Central memory CD8-positive, alpha-beta T cell (primary cell): Measurements from ENCODE around the gene CNKSR3.

Experiments
- ATAC-seq: fragments of 150-1000 bp; cut with Tn5 transposase; replicated peaks from 2 replicates; pipeline ENCODE4 v1.10.0; 2022; ENCODE audit warnings: mild to moderate bottlenecking, moderate FRiP score, moderate number of reproducible peaks; ENCODE audit not compliant: poor library complexity, severe bottlenecking; ENCODE audit errors: extremely low read depth
- DNase-seq, 2 donors: peaks; one replicate each; pipeline ENCODE4 v3.0.0; 2021; ENCODE audit warnings: low spot score in 2 of 2
- H3K27ac Mint-ChIP-seq: one replicate; pipeline ENCODE4 v1.8.0; 2022; ENCODE audit warnings: low read depth, mild to moderate bottlenecking, moderate library complexity, mixed read lengths
- H3K27me3 Mint-ChIP-seq: one replicate; pipeline ENCODE4 v1.8.0; 2022; ENCODE audit warnings: mixed read lengths
- H3K36me3 Mint-ChIP-seq: one replicate; pipeline ENCODE4 v1.8.0; 2022; ENCODE audit warnings: mild to moderate bottlenecking, moderate library complexity, mixed read lengths; ENCODE audit not compliant: insufficient read depth
- H3K4me1 Mint-ChIP-seq: one replicate; pipeline ENCODE4 v1.8.0; 2022; ENCODE audit warnings: mixed read lengths
- H3K4me3 Mint-ChIP-seq: one replicate; pipeline ENCODE4 v1.8.0; 2022; ENCODE audit warnings: mild to moderate bottlenecking, moderate library complexity, mixed read lengths
- H3K9me3 Mint-ChIP-seq: one replicate; pipeline ENCODE4 v1.8.0; 2022; ENCODE audit warnings: mixed read lengths

The CNKSR3 gene

DNA sequence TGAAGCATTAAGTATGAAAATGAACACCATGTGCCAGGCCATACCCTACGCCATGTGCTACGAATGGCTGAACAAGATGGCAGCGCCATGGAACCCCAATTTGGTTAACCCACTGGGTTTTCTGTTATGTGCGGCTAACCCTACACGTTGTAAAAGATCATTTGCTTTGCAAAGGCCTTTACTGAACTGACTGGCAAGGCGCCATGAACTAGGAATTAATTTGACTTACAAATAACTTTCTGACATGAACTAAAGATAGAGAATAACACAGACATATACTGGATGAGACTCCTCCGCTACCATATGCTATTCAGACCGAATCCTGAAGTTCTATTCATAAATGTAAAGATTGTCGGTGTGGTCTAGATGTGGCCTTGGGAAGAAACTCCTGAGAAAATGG is 3.9 kb downstream of the CNKSR3 start:
- H3K36me3 Mint-ChIP-seq = no peaks in the 10 kb centered on the region
- no peaks in the 10 kb centered on the region for H3K9me3 Mint-ChIP-seq
- H3K4me3 Mint-ChIP-seq = no peak overlapping the region
- H3K4me1 Mint-ChIP-seq = peaks cover 2% of the 10 kb centered on the region
- no peak for ATAC-seq
- H3K27ac Mint-ChIP-seq = no peak overlapping the region
- H3K27me3 Mint-ChIP-seq = peaks cover 61% of the 10 kb centered on the region
- DNase-seq = no peak

DNA sequence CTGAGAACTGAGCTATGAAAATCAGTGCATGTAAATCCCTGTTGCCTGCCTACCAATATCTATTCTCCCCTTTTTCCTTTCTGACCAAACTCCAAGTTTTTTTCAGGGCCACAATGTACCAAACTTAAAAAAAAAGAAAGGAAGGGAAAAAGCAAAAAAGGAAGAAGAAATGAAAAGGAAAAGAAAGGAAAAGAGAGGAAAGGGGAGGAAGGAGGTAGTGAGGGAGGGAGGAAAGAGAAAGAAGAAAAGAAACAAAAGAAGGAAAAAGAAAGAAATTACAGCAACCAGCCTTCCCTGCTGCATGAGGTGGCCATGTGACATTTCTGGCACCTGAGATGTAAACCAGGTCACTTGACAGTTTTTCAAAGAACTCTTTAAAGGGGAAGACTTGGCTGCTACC is 4.4 kb downstream of the CNKSR3 start:
- no peaks in the 10 kb centered on the region for H3K36me3 Mint-ChIP-seq
- peaks cover 56% of the 10 kb centered on the region for H3K27me3 Mint-ChIP-seq
- H3K4me3 Mint-ChIP-seq = no peak overlapping the region
- H3K4me1 Mint-ChIP-seq = peaks cover 6% of the 10 kb centered on the region
- no peaks in the 10 kb centered on the region for H3K9me3 Mint-ChIP-seq
- no peak overlapping the region for H3K27ac Mint-ChIP-seq
- ATAC-seq (no peak), DNase-seq (no peak)

DNA sequence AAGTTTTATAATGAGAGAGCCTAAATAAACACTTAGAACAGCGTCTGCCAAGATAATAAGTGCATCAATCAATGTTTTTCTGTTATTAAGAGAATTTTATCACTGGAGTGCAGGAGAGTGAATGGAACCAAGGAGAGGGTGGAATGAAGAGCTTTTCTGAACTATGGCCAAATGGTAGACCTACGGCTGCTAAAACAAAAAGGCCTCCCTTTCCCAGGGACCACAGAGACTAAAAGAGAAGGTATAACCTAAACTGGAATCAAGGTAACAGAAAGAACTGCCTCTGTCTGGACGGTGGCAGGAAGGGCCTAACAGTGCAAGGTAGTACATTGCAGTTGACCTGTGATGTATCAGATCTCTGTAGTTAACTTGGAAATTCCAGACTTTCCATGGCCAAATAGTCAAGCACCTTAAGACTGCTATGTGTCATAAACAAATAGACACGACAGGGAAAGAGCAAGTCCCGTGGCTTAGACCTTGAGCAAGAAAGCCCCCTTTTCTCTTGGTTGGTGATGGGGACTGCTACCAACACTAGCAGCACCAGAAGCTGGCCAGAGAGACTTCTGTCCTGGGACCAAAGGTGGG is 5.5 kb downstream of the CNKSR3 start:
- Mint-ChIP-seq H3K27me3 (peaks cover 58% of the 10 kb centered on the region), H3K9me3 (no peaks in the 10 kb centered on the region), H3K4me1 (peaks cover 6% of the 10 kb centered on the region), H3K4me3 (no peak overlapping the region), H3K36me3 (no peaks in the 10 kb centered on the region), H3K27ac (no peak overlapping the region)
- DNase-seq = no peak
- no peak for ATAC-seq

DNA sequence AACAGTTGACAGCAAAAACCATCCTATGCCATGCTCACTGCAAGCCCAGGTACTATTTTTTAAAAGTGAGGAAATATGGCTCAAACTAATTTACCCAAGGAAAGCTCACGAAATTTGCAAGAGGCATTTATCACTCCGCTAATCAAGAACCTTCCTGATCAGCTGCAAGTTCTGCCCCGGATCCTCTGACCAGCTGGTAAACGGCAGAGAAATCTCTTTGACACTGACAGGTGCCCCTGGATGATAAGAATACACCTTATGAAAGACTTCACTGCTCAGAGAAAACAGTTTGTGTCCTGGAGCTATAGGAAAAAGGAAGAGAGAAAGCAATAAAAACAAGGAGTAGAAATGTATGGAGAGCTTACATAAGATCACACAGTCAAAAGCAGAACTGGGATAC is 6.4 kb downstream of the CNKSR3 start:
- DNase-seq = no peak
- no peaks in the 10 kb centered on the region for H3K36me3 Mint-ChIP-seq
- H3K4me1 Mint-ChIP-seq = peaks cover 6% of the 10 kb centered on the region
- H3K27me3 Mint-ChIP-seq = peaks cover 55% of the 10 kb centered on the region
- ATAC-seq = no peak
- H3K4me3 Mint-ChIP-seq = no peak overlapping the region
- H3K27ac Mint-ChIP-seq = no peak overlapping the region
- no peaks in the 10 kb centered on the region for H3K9me3 Mint-ChIP-seq

DNA sequence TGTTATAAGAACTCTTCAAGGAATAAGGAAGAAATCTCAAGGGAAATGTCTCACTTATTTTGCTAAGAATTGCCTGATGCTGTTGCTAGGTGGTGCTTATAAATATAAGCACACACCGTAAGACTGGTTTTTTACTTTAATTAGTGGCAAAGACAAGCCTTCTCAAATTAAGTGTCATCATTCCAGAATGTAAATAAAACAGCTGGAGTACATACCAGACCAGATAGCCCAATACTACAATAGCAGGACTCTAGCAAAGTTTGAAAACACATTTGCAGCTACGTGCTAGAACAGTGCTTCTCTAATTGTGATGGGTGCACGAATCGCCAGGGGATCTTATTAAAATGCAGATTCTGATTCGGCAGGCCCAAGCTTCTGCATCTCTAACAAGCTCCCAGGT is 6.8 kb downstream of the CNKSR3 start:
- H3K36me3 Mint-ChIP-seq = no peaks in the 10 kb centered on the region
- DNase-seq = no peak
- H3K9me3 Mint-ChIP-seq = no peaks in the 10 kb centered on the region
- peaks cover 55% of the 10 kb centered on the region for H3K27me3 Mint-ChIP-seq
- H3K4me3 Mint-ChIP-seq = no peak overlapping the region
- no peak overlapping the region for H3K27ac Mint-ChIP-seq
- ATAC-seq = no peak
- H3K4me1 Mint-ChIP-seq = peaks cover 6% of the 10 kb centered on the region

DNA sequence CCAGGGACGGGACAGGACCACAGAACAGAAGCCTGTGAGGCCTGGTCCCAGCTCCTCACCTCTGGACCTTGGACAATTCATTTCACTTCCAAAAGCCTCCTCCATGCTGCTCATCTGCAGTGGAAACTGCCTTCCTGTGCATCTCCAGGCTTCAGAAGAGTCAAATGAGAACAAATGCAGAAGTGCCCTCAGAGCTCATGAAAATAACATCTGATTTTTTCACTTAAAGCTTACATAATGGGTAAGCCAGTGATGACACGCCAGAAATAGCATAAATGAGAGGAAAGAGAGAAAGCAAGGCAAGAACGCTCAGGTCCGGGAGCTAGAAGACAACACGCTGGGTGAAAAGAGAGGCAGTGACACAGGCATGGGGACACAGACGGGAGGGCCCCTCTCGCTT is 7.9 kb downstream of the CNKSR3 start:
- Mint-ChIP-seq H3K27ac (no peak overlapping the region), H3K36me3 (no peaks in the 10 kb centered on the region), H3K4me3 (no peak overlapping the region), H3K27me3 (peaks cover 46% of the 10 kb centered on the region), H3K4me1 (peaks cover 6% of the 10 kb centered on the region), H3K9me3 (no peaks in the 10 kb centered on the region)
- DNase-seq (no peak), ATAC-seq (no peak)

DNA sequence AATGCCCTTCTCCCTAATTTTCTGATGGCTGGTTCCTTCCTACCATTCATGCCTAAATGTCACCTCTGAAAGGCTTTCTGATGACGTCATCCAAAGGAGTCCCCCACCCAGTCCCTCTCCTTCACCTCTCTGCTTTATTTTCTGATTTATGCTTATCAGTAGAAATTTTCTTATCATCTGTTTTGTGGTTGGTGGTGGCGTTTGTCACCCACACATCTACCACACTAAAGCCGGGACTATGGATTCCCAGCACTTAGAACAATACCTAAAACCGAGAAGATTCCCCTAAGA is 9.0 kb downstream of the CNKSR3 start:
- ATAC-seq (no peak), DNase-seq (no peak)
- H3K36me3 Mint-ChIP-seq = no peaks in the 10 kb centered on the region
- no peak overlapping the region for H3K27ac Mint-ChIP-seq
- H3K4me1 Mint-ChIP-seq = peaks cover 6% of the 10 kb centered on the region
- H3K27me3 Mint-ChIP-seq = peaks cover 37% of the 10 kb centered on the region
- H3K9me3 Mint-ChIP-seq = no peaks in the 10 kb centered on the region
- H3K4me3 Mint-ChIP-seq = no peak overlapping the region

DNA sequence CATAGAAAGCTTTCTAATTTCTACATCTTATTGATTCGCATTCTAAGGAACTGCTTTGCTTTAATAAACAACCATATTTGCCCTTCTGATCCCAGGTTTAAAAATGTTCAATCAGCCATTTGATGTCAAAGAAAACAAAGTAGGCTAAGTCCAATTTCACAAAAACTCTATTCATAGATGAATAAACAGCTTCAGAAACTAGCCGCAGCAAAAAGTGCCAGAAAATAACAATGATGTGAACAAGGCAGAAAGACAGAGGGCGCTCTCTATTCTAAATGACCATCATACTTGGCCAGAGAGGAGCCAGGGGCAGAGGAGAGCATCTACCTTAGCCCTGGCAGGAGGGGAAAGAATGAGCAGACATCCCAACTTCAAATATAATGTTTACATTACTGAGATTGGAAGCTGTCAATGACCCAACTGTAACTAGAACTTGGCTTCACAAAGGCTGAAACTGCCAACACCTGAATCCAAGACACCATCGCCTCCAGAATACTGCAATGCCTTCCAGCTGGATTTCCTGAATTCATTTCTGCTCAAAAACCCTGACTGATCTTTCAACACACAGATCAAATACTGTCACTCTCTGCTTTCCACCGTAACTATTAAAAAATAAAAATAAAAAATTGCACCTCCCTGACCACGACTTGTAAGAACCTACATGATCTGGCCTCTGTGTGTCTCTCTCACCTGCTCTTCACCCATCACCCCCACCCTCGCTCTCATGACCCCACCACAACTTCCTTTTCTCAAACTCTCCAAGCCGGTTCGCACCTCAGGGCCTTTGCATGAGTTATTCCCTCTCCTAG is 9.5 kb downstream of the CNKSR3 start:
- no peak overlapping the region for H3K27ac Mint-ChIP-seq
- H3K4me1 Mint-ChIP-seq = peaks cover 6% of the 10 kb centered on the region
- no peaks in the 10 kb centered on the region for H3K36me3 Mint-ChIP-seq
- no peak for ATAC-seq
- peaks cover 36% of the 10 kb centered on the region for H3K27me3 Mint-ChIP-seq
- DNase-seq = no peak
- no peaks in the 10 kb centered on the region for H3K9me3 Mint-ChIP-seq
- no peak overlapping the region for H3K4me3 Mint-ChIP-seq

DNA sequence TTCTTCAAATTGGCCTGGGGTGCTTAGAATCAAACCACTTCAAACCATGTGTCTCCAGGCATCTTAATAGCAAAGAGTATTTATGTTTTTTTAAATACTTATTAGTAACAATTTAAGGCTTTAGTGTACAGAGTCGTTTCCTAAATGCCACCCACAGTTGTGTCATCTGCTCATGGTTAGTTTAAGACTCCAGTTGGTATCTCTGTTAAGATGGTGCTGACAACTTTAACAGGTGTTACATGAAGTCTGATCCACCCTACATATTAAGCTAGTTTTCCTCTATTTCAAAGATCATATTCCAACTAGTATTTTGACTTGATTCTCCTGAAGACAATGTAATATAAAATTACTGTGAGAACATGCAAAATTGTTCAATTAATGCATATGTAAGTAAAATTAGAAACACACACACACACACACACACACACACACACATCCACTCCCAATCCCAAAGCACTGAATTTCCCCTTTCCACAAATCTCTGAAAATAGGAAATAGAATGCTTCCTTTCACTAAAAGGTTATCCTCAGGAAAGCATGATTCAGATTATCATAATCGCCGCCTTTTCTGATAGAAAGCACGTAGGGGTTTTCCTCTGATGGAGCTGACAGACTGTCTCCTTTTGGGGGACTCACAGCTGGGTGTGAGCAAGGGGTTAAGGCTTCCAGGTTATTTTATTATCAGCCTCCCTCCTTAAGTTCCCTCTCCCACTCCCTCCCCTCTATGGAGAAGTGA is 10.5 kb downstream of the CNKSR3 start:
- H3K4me3 Mint-ChIP-seq = no peak overlapping the region
- ATAC-seq = no peak

DNA sequence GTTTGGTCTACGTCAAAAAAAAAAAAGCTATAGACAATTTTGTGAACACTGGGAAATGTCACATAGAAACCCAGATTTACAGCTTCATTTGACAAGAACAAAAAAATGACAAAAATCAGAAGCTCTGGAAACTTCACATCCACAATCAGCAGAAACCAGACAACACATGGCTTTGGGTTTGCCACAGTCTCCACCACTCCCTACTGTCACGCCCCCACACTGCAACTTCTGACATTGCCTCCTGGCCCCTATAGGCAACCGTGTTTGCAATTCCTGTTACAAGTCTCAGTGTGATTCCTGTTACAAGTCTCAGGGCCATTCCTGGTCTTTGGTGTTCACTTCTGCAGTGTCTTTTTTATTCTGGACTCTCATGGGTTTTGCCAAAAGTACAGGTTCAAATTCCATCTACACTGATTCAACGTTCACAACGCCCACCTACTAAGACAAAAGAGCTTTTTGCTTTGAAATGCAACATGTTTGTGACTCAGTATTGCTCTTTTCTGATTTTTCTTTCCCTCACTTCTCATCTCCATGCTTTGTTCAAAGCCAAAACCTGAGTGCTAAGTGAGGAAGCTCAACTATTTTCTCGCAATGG is 12.0 kb downstream of the CNKSR3 start:
- no peak for ATAC-seq
- H3K4me1 Mint-ChIP-seq = peaks cover 6% of the 10 kb centered on the region
- no peak for DNase-seq
- H3K27ac Mint-ChIP-seq = no peak overlapping the region
- H3K27me3 Mint-ChIP-seq = peaks cover 39% of the 10 kb centered on the region
- H3K4me3 Mint-ChIP-seq = no peak overlapping the region
- H3K9me3 Mint-ChIP-seq = no peaks in the 10 kb centered on the region
- no peaks in the 10 kb centered on the region for H3K36me3 Mint-ChIP-seq

More for the DNA sequence above, 10.5 kb downstream of the CNKSR3 start:
- Mint-ChIP-seq H3K27ac (no peak overlapping the region), H3K27me3 (peaks cover 39% of the 10 kb centered on the region), H3K36me3 (no peaks in the 10 kb centered on the region), H3K9me3 (no peaks in the 10 kb centered on the region), H3K4me1 (peaks cover 6% of the 10 kb centered on the region)
- DNase-seq = no peak

DNA sequence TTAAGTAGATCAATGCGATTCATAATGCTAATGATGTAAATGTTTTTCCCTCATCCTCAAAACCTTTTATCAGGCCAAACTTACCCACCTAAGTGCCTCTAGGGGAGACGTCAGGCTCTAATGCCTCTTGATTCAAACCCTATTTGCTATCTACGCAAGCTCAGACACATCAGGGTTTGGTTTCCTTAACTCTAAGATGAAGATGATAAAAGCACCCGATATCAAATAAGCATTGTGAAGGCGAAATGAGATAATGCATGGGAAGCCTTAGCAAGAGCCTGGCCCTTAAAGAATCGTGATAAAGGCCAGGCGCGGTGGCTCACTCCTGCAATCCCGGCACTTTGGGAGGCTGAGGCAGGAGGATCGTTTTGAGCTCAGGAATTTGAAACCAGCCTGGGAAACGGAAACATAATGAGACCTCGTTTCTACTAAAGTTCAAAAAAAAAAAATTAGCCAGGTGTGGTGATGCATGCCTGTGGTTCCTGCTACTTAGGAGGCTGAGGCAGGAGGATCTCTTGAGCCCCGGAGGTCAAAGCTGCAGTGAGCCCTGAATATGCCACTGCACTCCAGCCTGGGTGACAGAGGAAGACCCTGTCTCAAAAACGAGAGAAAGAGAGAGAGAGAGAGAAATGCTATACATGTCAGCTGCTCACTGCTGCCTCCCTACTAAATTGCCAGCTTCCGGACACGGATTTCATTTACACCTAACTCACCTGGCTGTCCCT is 13.5 kb downstream of the CNKSR3 start:
- Mint-ChIP-seq H3K27ac (no peak overlapping the region), H3K27me3 (peaks cover 29% of the 10 kb centered on the region), H3K9me3 (no peaks in the 10 kb centered on the region), H3K36me3 (no peaks in the 10 kb centered on the region), H3K4me3 (no peak overlapping the region), H3K4me1 (peaks cover 6% of the 10 kb centered on the region)
- no peak for DNase-seq
- no peak for ATAC-seq

DNA sequence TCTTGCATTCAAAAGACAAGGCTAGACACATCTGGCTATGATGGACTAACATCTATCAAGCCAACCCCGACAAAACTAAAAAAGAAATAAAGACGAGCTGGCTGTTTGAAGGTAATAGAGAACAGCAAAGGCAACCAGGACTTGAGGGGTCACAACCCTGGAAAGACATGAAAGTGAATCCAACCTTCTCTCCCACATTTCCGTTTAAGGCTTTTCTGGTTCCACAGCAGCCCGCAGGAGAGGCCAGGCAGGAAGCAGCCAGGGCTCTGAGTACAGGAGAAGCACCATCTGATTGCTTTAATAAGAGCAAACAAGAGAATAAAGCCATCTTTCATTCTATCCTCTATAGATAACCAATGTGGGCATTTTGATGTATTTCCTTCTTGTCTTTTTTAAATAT is 14.3 kb downstream of the CNKSR3 start:
- H3K36me3 Mint-ChIP-seq = no peaks in the 10 kb centered on the region

More for the DNA sequence above, 14.3 kb downstream of the CNKSR3 start:
- DNase-seq (no peak), ATAC-seq (no peak)
- Mint-ChIP-seq H3K27ac (no peak overlapping the region), H3K4me1 (no peaks in the 10 kb centered on the region), H3K9me3 (no peaks in the 10 kb centered on the region), H3K27me3 (peaks cover 29% of the 10 kb centered on the region), H3K4me3 (no peak overlapping the region)
